Subcutaneous abdominal adipose tissue (tissue), 5 donors: ENCODE results near the gene RALGPS1.

Experiments used
- H3K27ac ChIP-seq: one replicate; pipeline ENCODE4 v1.7.0; 2013; ENCODE audit warnings: low read depth, mild to moderate bottlenecking, inconsistent platforms, low read length, moderate library complexity
- H3K27me3 ChIP-seq, 5 donors: one replicate each; pipeline ENCODE4 v1.7.0; 2013; ENCODE audit warnings: low read length in 5 of 5, inconsistent platforms in 1 of 5; ENCODE audit not compliant: control insufficient read depth in 5 of 5, insufficient read depth in 4 of 5
- H3K36me3 ChIP-seq, 5 donors: one replicate each; pipeline ENCODE4 v1.7.0; 2013; ENCODE audit warnings: low read length in 5 of 5; ENCODE audit not compliant: control insufficient read depth in 5 of 5, insufficient read depth in 5 of 5
- H3K4me1 ChIP-seq, 5 donors: one replicate each; pipeline ENCODE4 v1.7.0; 2013; ENCODE audit warnings: low read length in 5 of 5, mild to moderate bottlenecking in 3 of 5, moderate library complexity in 1 of 5; ENCODE audit not compliant: control insufficient read depth in 5 of 5, insufficient read depth in 5 of 5
- H3K4me3 ChIP-seq, 5 donors: one replicate each; pipeline ENCODE4 v1.7.0; 2013; ENCODE audit warnings: low read length in 5 of 5, low read depth in 1 of 5
- H3K9ac ChIP-seq, 5 donors: one replicate each; pipeline ENCODE4 v1.7.0; 2013; ENCODE audit warnings: low read length in 5 of 5, mild to moderate bottlenecking in 4 of 5, moderate library complexity in 3 of 5
- H3K9me3 ChIP-seq, 5 donors: one replicate each; pipeline ENCODE4 v1.7.0; 2013; ENCODE audit warnings: low read length in 5 of 5; ENCODE audit not compliant: control insufficient read depth in 5 of 5
- donor health status: healthy.
- donor health status: healthy.
- donor health status: healthy.
- donor health status: healthy.
- donor health status: healthy.

RALGPS1 gene

DNA sequence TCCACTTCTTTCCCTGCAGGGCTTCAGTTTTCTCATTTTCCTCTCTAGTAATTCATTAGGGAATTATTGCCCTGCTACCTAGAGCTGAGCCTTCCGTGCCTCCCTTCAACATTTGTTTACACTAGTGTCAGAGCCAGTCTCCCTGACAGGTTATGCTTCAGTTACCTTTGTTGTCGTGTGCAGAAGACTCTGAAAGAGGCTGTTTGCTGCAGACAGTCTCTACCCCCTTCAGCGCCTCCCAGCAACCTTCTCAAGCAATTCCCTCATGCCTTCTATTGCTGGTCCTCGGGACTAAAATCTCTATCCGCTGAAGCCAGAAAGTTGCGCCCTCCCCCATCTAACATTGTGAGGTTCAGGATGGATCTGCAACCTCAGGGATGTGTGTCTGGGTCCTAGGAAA, 12.8 kb downstream of the RALGPS1 start:
- H3K36me3 ChIP-seq: no peaks in the 10 kb centered on the region
- no peak overlapping the region for H3K9ac ChIP-seq
- no peaks in the 10 kb centered on the region for H3K27me3 ChIP-seq
- no peaks in the 10 kb centered on the region for H3K9me3 ChIP-seq
- no peak overlapping the region for H3K4me3 ChIP-seq
- H3K27ac ChIP-seq: no peak overlapping the region
- H3K4me1 ChIP-seq: no peaks in the 10 kb centered on the region

DNA sequence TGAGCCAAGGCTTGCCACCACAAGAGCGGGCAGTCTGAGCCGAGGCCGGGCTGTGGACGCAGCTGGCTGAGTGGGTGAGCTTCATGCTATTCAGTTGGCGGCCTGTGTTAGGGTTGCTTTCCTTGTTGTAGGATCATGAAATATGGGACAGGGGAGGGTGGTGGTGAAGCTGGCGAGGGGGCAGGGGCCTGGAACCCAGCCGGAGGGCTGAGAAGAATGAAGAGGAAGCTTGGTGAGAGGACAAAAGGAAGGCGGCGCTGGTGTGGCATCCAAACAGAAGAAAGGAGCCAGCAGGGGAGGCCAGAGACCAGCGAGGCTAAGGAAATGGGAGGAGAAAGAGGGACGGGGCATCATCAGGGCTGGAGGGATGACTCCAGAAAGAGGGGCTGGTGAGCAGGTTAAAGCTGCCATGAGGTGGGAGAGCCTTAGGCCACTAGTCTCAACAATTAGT, 18.3 kb downstream of the RALGPS1 start:
- Histone ChIP-seq H3K4me1 (peaks cover 0 to 2% (median 0%) of the 10 kb centered on the region in 5 donors), H3K36me3 (no peaks in the 10 kb centered on the region), H3K9ac (no peak overlapping the region), H3K27ac (no peak overlapping the region), H3K9me3 (no peaks in the 10 kb centered on the region), H3K27me3 (peaks cover 0 to 2% (median 0%) of the 10 kb centered on the region in 5 donors), H3K4me3 (no peak overlapping the region)

DNA sequence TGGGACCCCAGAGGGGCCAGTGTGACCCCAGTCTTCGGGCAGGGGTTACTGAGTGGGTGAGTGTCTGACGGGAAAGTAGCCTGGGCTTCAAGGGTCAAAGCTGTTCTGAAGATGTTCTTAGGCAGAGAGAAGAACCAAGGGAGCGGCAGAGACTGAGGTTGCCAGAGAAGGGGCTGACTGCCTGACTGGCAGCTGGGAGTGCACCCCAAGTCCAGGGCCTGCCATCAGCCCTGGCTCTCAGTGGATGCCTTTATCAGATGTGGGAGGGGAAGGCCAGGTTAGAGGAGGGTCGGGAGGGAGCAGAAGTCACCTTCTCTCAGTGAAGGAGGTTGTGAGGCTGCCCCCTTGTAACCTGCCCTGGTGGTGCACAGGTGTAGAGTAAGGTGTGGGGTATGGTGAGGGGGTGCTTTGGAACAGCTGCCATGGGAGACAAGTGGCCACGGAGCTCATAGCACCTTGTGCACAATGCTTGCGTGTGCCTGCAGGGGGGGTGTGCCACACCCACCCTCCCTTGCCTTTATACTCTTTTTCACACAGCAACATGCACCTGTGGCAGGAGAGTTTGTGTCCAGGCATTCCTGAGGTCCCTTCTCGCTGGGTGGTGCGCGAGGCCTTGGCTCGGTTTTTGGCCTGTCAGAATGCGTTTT, 18.9 kb downstream of the RALGPS1 start:
- H3K4me3 ChIP-seq: no peak overlapping the region
- no peaks in the 10 kb centered on the region for H3K9me3 ChIP-seq
- H3K9ac ChIP-seq: no peak overlapping the region
- peaks cover 0 to 2% (median 0%) of the 10 kb centered on the region in 5 donors for H3K4me1 ChIP-seq
- H3K27ac ChIP-seq: no peak overlapping the region
- no peaks in the 10 kb centered on the region for H3K36me3 ChIP-seq
- H3K27me3 ChIP-seq: peaks cover 0 to 2% (median 0%) of the 10 kb centered on the region in 5 donors

DNA sequence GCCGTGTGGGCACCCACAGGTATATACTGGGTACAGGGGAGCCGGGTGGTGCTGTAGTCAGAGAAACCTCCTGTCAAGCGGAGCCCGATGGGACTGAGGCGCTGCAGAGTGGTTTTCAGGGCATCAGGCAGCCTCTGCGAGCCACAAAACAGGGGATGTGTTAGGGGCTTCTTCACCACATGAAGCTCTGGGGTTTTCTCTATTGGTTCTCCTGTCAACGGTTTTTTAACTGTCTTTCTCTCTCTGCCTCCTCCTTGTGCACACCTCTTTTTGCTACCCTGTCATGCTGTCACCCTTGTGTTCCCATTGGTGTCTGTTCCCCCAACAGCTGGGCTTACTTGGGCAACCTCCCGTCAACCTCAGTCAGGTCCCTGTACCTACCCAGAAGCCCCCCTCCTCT, 19.9 kb downstream of the RALGPS1 start:
- no peak overlapping the region for H3K27ac ChIP-seq
- H3K4me3 ChIP-seq: no peak overlapping the region
- H3K9ac ChIP-seq: no peak overlapping the region
- H3K9me3 ChIP-seq: peaks cover 0 to 4% (median 0%) of the 10 kb centered on the region in 5 donors
- H3K36me3 ChIP-seq: no peaks in the 10 kb centered on the region
- H3K4me1 ChIP-seq: peaks cover 0 to 2% (median 0%) of the 10 kb centered on the region in 5 donors
- peaks cover 0 to 2% (median 0%) of the 10 kb centered on the region in 5 donors for H3K27me3 ChIP-seq

DNA sequence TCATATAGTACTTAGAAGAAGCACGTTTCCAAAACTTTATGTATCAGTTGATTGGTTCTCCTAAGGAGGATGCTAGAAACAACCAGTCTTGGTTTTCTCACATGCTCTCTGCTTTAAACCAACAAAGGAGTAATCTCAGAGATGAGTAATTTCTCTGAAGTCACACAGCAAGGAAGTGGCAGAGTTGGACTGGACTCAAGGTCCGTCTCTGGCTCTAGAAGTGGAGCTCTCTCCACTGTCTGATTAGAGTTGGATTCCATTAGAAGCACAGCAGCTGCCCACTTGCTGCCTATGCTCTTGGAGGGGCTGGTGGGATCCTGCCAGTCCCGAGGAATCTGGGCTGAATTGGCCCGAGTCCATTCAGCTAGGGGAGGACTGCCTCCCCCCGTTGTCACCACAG, 21.0 kb downstream of the RALGPS1 start:
- Histone ChIP-seq H3K9ac (no peak overlapping the region), H3K4me3 (no peak overlapping the region), H3K27me3 (peaks cover 0 to 2% (median 0%) of the 10 kb centered on the region in 5 donors), H3K4me1 (peaks cover 0 to 4% (median 0%) of the 10 kb centered on the region in 5 donors), H3K36me3 (no peaks in the 10 kb centered on the region), H3K9me3 (peaks cover 0 to 4% (median 0%) of the 10 kb centered on the region in 5 donors), H3K27ac (no peak overlapping the region)

DNA sequence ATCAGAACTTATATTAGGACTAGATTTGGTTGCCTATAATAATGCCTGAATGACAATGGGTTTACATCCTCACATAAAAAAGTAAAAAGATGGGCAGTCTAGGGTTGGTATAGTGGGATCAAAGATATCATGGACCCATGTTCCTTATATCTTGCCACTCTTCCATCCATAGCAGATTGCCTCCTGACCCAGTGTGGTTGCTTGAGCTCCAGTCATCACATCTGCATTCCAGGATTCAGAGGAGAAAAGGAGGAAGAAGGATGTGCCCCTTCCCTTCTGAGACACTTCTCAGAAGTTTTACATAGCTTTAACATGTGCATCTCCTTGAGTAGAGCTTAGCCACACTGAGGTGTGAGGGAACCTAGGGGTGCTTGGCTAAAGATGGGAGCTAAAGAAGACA, 22.9 kb downstream of the RALGPS1 start:
- H3K9ac ChIP-seq: no peak overlapping the region
- no peak overlapping the region for H3K27ac ChIP-seq
- H3K9me3 ChIP-seq: peaks cover 0 to 4% (median 0%) of the 10 kb centered on the region in 5 donors
- no peaks in the 10 kb centered on the region for H3K36me3 ChIP-seq
- peaks cover 0 to 2% (median 0%) of the 10 kb centered on the region in 5 donors for H3K27me3 ChIP-seq
- H3K4me1 ChIP-seq: peaks cover 0 to 10% (median 4%) of the 10 kb centered on the region in 5 donors
- H3K4me3 ChIP-seq: no peak overlapping the region

DNA sequence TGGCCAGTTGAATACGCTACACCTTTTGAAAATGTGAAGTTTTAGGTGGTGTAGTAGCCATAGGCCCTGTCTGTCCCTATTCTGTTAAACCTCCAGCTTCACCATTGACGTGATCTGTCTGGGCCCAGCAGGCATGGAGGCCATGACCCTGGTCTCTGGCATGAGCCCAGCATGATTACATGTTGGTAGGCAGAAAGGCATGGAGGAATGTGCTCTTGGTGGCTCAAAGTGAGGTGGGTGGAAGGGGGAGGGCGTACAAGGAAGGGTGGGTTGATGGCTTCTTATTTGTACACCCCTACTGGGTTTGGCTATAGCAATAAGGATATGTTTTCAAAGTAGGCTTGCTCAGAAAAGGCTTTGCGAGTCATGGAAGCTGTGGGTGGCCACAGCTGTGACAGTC, 23.7 kb downstream of the RALGPS1 start:
- peaks cover 0 to 17% (median 4%) of the 10 kb centered on the region in 5 donors for H3K4me1 ChIP-seq
- H3K4me3 ChIP-seq: no peak overlapping the region
- H3K36me3 ChIP-seq: no peaks in the 10 kb centered on the region
- no peak overlapping the region for H3K9ac ChIP-seq
- H3K27me3 ChIP-seq: peaks cover 0 to 1% (median 0%) of the 10 kb centered on the region in 5 donors
- peaks cover 0 to 4% (median 0%) of the 10 kb centered on the region in 5 donors for H3K9me3 ChIP-seq
- H3K27ac ChIP-seq: no peak overlapping the region

DNA sequence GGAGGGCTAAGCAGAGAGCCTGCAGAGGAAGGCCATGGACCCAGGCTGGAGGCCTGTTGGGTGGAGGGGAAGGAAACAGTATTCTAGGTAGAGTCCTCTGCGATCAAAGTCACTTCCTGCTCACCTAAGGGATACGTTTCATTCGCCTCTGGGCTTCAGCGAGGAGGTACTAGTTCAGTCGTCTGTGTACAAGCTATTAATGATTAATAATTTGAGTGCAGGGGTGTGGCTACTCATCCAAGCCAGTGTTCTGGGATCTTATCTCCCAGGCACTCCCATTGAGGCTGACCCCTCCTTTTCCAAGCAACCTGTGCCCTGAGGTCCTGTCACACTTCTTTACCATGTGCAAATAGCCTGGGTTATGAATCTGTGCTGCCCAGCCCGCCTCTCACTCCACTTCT, 25.2 kb downstream of the RALGPS1 start:
- H3K9me3 ChIP-seq: peaks cover 0 to 4% (median 0%) of the 10 kb centered on the region in 5 donors
- peaks cover 0 to 25% (median 3%) of the 10 kb centered on the region in 5 donors for H3K4me1 ChIP-seq
- H3K9ac ChIP-seq: no peak overlapping the region
- no peaks in the 10 kb centered on the region for H3K27me3 ChIP-seq
- H3K27ac ChIP-seq: no peak overlapping the region
- H3K4me3 ChIP-seq: no peak overlapping the region
- H3K36me3 ChIP-seq: no peaks in the 10 kb centered on the region

DNA sequence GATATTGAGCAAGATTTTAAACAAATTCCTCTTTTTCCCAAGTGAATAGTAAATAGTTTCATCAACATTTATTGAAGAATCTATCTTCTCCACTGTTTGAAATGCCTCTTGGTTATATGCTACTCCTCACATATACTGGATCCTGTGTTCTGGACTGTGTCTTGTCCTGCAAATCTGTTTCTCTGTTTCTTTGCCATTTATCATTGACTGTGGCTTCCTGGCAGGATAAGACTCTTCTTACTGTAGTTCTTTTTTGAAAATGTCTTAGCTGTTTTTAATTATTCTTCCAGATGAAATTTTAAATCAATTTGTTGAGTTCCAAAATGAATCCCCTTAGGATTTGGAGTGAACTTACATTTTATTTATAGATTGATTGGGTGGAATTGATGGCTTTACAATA, 27.8 kb downstream of the RALGPS1 start:
- H3K4me1 ChIP-seq: peaks cover 0 to 25% (median 4%) of the 10 kb centered on the region in 5 donors
- peak overlapping the region; percentile 17 for H3K27ac ChIP-seq
- H3K4me3 ChIP-seq: no peak overlapping the region
- no peaks in the 10 kb centered on the region for H3K36me3 ChIP-seq
- no peak overlapping the region for H3K9ac ChIP-seq
- H3K9me3 ChIP-seq: peaks cover 0 to 4% (median 0%) of the 10 kb centered on the region in 5 donors
- H3K27me3 ChIP-seq: no peaks in the 10 kb centered on the region

DNA sequence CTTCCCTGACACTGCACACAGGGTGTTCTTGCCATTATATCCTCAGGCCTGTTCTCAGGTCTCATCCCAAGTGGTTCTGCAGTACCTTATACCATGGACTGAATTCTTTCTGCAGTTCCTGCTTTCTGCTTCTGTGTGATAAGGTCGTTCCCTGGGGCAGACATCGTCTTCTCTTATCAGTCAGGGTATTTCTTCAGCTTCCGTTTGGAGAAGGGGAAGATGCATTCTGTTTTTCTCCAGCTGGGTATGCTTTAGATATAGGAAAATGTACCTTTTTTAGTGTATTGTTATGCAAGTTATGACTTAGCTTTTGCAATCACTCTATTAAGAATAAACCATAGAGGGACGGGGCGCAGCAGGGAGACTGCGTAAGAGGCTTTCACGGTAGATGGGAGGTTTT, 31.1 kb downstream of the RALGPS1 start:
- H3K27me3 ChIP-seq: no peaks in the 10 kb centered on the region
- no peak overlapping the region for H3K27ac ChIP-seq
- no peak overlapping the region for H3K4me3 ChIP-seq
- H3K9me3 ChIP-seq: no peaks in the 10 kb centered on the region
- no peaks in the 10 kb centered on the region for H3K36me3 ChIP-seq
- H3K4me1 ChIP-seq: peaks cover 0 to 24% (median 8%) of the 10 kb centered on the region in 5 donors
- H3K9ac ChIP-seq: no peak overlapping the region
